Gastrocnemius medialis (tissue), 4 donors: ENCODE results near the gene EXTL1.

Experiments used
- POLR2A ChIP-seq, 2 donors: fragments of 450-650 bp; IDR thresholded peaks; one replicate each; pipeline ENCODE4 v1.6.1; 2017; ENCODE audit warnings: antibody characterized with exemption in 2 of 2, mild to moderate bottlenecking in 2 of 2, moderate library complexity in 2 of 2
- TF ChIP-seq, protein P1 (sequence below), 5 experiments: fragments of 450-650 bp in 3 of 5; fragments of 200-600 bp in 2 of 5; sonication (generic) in 2 of 5; IDR thresholded peaks in 4 of 5; conservative IDR thresholded peaks in 1 of 5; 1 replicate in 4 of 5; 2 replicates in 1 of 5; pipeline ENCODE4 v1.5.1; 2016 to 2019; ENCODE audit warnings: antibody characterized with exemption in 5 of 5, mild to moderate bottlenecking in 3 of 5, moderate library complexity in 3 of 5

DNA sequence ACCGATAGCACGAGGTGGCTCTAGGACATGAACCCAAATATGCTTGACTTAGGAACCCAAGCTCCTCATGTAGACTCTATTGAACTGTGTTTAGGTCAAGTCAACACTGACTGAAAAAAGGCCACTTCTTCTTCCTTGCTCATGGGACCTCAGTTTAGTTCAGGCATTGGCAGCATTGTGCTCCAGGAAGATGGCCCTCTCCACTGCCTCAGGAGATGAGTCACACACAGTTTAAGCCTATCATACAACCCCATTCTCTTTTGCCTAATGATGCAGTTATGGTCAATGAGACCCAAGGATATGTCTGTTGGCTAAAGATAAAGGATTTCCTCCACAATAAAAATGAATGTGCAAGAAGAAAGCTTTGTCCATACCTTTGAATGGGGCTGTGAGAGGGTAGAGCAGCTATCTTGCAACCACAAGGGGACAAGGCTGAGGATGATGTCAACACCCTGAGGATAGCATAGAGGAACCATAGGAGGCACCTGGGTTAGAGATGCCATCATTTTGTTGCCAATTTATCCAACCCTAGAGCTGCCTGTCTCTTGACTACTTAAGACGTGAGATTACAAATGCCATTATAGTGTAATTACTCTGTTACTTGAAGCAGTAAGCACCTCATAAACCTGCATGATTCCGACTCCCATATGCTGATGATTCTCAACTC is 48.9 kb downstream of the EXTL1 start:
- TF ChIP-seq, protein P1, sequence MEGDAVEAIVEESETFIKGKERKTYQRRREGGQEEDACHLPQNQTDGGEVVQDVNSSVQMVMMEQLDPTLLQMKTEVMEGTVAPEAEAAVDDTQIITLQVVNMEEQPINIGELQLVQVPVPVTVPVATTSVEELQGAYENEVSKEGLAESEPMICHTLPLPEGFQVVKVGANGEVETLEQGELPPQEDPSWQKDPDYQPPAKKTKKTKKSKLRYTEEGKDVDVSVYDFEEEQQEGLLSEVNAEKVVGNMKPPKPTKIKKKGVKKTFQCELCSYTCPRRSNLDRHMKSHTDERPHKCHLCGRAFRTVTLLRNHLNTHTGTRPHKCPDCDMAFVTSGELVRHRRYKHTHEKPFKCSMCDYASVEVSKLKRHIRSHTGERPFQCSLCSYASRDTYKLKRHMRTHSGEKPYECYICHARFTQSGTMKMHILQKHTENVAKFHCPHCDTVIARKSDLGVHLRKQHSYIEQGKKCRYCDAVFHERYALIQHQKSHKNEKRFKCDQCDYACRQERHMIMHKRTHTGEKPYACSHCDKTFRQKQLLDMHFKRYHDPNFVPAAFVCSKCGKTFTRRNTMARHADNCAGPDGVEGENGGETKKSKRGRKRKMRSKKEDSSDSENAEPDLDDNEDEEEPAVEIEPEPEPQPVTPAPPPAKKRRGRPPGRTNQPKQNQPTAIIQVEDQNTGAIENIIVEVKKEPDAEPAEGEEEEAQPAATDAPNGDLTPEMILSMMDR (IDR thresholded peaks at IDR 0.05 in 4 of 5, conservative IDR thresholded peaks at IDR 0.05 in 1 of 5) = no peak
- no peak for TF ChIP-seq POLR2A (IDR thresholded peaks at IDR 0.05)
